ENCODE measurements around the gene OR51L1.

DNA sequence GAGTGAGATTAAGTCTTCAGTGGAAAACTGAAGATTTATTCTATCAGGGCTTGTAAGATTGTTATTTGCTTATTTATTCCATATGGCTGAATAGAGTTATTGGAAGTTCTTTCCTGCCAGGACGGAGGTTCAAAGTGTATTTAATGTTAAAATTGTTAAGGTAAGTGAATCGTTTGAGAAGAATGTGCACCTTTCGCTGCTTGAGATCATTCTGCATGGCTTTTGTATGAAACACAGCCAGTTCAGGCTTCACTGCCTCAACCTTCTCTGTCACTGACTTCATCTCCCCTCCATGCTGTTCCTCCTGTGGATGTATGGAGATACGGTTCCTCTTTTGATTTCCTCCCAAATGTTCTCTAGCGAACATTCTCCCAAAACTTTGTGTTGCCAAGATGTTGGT is 19.2 kb upstream of the OR51L1 start:
- no peak for TF ChIP-seq CTCF (conservative IDR thresholded peaks at IDR 0.05; ENCODE audit: low read depth, low read length)
- TF ChIP-seq EZH2 (IDR thresholded peaks at IDR 0.05; ENCODE audit: low read length, unreplicated experiment), result no peak
- TF ChIP-seq EZH2phosphoT487 (IDR thresholded peaks at IDR 0.05; ENCODE audit: borderline replicate concordance, low read length), result no peak
